ENCODE measurements around the gene BCL7A. TPM values are rescaled to one million over a fixed set of nuclear protein-coding genes. Genes with fewer than 3 reads are reported as not detected.

The BCL7A gene
- total and polyA plus RNA-seq, 2 donors (not counting 1 experiment from before 2014, with no cell fraction given): 71.0 to 75.9 TPM

DNA sequence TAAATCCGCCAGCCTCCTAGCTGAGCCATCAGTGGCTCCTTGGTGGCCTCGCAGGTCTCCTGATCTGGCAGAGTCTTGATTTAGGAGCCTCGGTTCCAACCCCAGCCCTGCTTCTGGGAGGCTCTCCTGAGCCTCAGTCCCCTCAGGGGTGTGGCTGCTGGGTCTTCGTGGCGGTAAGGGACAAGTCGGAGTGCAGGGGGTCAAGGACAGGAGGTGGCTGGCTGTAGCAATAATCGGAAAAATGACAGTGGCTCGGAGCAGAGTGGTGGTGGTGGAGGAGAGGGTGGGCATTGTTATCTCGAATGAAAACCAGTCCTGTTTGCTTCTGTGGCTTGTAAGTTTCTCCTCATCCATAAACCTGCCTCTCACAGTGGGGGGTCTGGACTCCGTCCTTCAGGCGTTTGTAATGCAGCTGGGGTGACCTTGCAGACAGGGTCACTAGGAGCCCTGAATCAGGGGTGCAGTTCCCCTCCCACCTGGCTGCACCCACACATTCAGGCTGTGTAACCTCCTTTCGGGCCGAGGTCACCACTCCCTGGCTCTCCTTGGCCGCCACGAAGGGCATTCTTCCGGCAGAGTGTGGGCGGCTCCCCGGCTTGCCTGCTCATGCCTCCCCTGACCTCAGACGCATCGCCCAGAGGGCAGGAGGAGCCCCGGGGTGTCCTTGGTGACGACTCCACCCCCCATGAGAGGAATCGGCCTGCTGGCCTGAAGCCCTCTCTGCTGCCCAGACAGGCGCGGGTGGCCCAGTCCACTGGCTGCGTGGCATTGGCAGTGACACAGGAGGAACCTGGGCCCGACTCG, 8.1 kb downstream of the BCL7A start:
- Histone ChIP-seq H3K4me2 (replicated peaks; ENCODE audit: low read depth, low read length, poor library complexity, severe bottlenecking) (peak overlapping the region; percentile 56), H2AFZ (ENCODE audit: insufficient read depth, low read depth, low read length, poor library complexity, severe bottlenecking) (no peak overlapping the region), H3K36me3 (replicated peaks in 1 of 2; ENCODE audit: control extremely low read depth in 1 of 2, control insufficient read depth in 1 of 2, extremely low read depth in 1 of 2, insufficient read depth in 2 of 2, low read length in 1 of 2) (peaks cover 1 to 15% of the 10 kb centered on the region in 2 experiments), H3K9ac (ENCODE audit: low read length) (peak overlapping the region; percentile 28), H4K20me1 (ENCODE audit: control insufficient read depth, insufficient read depth, low read length, poor library complexity, severe bottlenecking) (peaks cover 88% of the 10 kb centered on the region), H3K9me3 (ENCODE audit: control extremely low read depth in 1 of 3, control insufficient read depth in 2 of 3, insufficient read depth in 1 of 3, low read length in 2 of 3) (peaks cover 0 to 9% (median 0%) of the 10 kb centered on the region in 3 donors), H3K27ac (ENCODE audit: low read length in 2 of 2) (peak overlapping the region; percentile 22 to 70), H3K27me3 (replicated peaks in 1 of 4; ENCODE audit: control extremely low read depth in 1 of 4, control insufficient read depth in 3 of 4, insufficient read depth in 4 of 4, low read length in 3 of 4) (no peaks in the 10 kb centered on the region), H3K79me2 (ENCODE audit: control insufficient read depth, insufficient read depth, low read length) (peaks cover 96% of the 10 kb centered on the region), H3K4me1 (ENCODE audit: control insufficient read depth in 2 of 2, insufficient read depth in 2 of 2, low read length in 2 of 2) (peaks cover 63 to 84% of the 10 kb centered on the region in 2 donors), H3K4me3 (ENCODE audit: control extremely low read depth in 1 of 5, extremely low read depth in 1 of 5, insufficient read depth in 1 of 5, low read depth in 2 of 5, low read length in 4 of 5) (no peak overlapping the region)
- TF ChIP-seq EZH2 (IDR thresholded peaks at IDR 0.05; ENCODE audit: borderline replicate concordance, insufficient read depth, low read depth, low read length, poor library complexity, severe bottlenecking): no peak
- TF ChIP-seq, protein P1, sequence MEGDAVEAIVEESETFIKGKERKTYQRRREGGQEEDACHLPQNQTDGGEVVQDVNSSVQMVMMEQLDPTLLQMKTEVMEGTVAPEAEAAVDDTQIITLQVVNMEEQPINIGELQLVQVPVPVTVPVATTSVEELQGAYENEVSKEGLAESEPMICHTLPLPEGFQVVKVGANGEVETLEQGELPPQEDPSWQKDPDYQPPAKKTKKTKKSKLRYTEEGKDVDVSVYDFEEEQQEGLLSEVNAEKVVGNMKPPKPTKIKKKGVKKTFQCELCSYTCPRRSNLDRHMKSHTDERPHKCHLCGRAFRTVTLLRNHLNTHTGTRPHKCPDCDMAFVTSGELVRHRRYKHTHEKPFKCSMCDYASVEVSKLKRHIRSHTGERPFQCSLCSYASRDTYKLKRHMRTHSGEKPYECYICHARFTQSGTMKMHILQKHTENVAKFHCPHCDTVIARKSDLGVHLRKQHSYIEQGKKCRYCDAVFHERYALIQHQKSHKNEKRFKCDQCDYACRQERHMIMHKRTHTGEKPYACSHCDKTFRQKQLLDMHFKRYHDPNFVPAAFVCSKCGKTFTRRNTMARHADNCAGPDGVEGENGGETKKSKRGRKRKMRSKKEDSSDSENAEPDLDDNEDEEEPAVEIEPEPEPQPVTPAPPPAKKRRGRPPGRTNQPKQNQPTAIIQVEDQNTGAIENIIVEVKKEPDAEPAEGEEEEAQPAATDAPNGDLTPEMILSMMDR (IDR thresholded peaks at IDR 0.05): no peak
- H3K27ac Mint-ChIP-seq: peak overlapping the region; percentile 85
- ChIA-PET POLR2A (interaction anchor here (1.3 kb wide), 1 partner anchor 9 kb away, joined by 3 read pairs; no protein-coding TSS in a partner anchor), CTCF (interaction anchor here (0.7 to 4.4 kb wide), 10 partner anchors 9 to 112 kb away, joined by 3 to 55 read pairs (median 4); partner anchors contain the start of gene CFAP251)
- peaks cover 68% of the 10 kb centered on the region for H3K4me1 Mint-ChIP-seq
- DNase-seq (no peak), ATAC-seq (ENCODE audit: low read depth) (no peak)
- peak overlapping the region; percentile 85 for H3K4me3 Mint-ChIP-seq
- no peaks in the 10 kb centered on the region for H3K27me3 Mint-ChIP-seq
- H3K9me3 Mint-ChIP-seq (ENCODE audit: insufficient read depth): no peaks in the 10 kb centered on the region
- intact Hi-C loops (cut with micrococcal nuclease): loop anchor here (5.0 to 10.0 kb wide), 2 partner anchors 73 to 235 kb away; partner anchors contain the start of gene RHOF
- 83% methylated on average over 24 of the region's 28 CpGs for WGBS (ENCODE audit: insufficient coverage)

Data from B cell (primary cell).